K562 (cell line): ENCODE measurements around the gene NFIC. TPM values are rescaled to one million over a fixed set of nuclear protein-coding genes. Genes with fewer than 3 reads are reported as not detected.
A peak's percentile ranks its signal among the peaks of the same experiment; 100 is the strongest.

Source experiments
- ATAC-seq: fragments of 200-7000 bp; cut with Tn5 transposase; 3 replicates; pipeline ENCODE4 v1.9.1; 2020; ENCODE audit warnings: moderate library complexity
- BruUV-seq: library from RNA; stranded (reverse); fragments of 400-500 nt; replicated peaks from 2 replicates; lab custom pipeline; 2021; lab: Mats Ljungman, UMichigan
- CTCF ChIA-PET: fragments of 300-600 bp; formaldehyde crosslinking; extraction: SDS; loops from one replicate; lab custom pipeline; 2021; ENCODE audit warnings: low intra/inter-chr PET ratio; lab: Yijun Ruan, JAX
- POLR2A ChIA-PET: fragments of 300-600, 350-650 bp; sonication (Branson Sonifier 250); formaldehyde crosslinking; extraction: SDS; loops from one replicate; lab custom pipeline; 2021; ENCODE audit warnings: antibody characterized with exemption, inconsistent platforms; lab: Yijun Ruan, JAX
- DNase-seq, 4 experiments: peaks; one replicate each; pipeline versions ENCODE4 v3.0.0 to v3.0.0-alpha.2; 2011 to 2018; ENCODE audit warnings: low spot score in 3 of 4, mixed read lengths in 3 of 4; ENCODE audit errors: extremely low read depth in 1 of 4
- FAIRE-seq: peaks from 2 replicates; lab custom pipeline; 2011; peaks lifted over from hg19 to GRCh38; lab: Jason Lieb, UNC
- H2AFZ ChIP-seq: 2 replicates; pipeline ENCODE4 v1.6.0; 2011; ENCODE audit warnings: low read depth, low read length, control low read depth, inconsistent platforms
- H3K27ac ChIP-seq: fragments of 200-600 bp; 3 replicates; pipeline ENCODE4 v1.8.0; 2011; ENCODE audit warnings: low read depth, mild to moderate bottlenecking, control low read depth, inconsistent platforms, low read length, moderate library complexity, mixed read lengths; ENCODE audit errors: extremely low read depth
- H3K27me3 ChIP-seq, 2 experiments: fragments of 300-600 bp in 1 of 2; 2 replicates in 1 of 2; 3 replicates in 1 of 2; pipeline versions ENCODE4 v1.6.0 to v1.8.0; 2011; ENCODE audit warnings: inconsistent platforms in 2 of 2, low read length in 2 of 2, mild to moderate bottlenecking in 1 of 2, mixed read lengths in 1 of 2, moderate library complexity in 1 of 2; ENCODE audit not compliant: control insufficient read depth in 2 of 2, insufficient read depth in 2 of 2
- H3K36me3 ChIP-seq: fragments of 300-600 bp; 3 replicates; pipeline ENCODE4 v1.8.0; 2011; ENCODE audit warnings: mild to moderate bottlenecking, low read length, inconsistent platforms; ENCODE audit not compliant: control insufficient read depth, insufficient read depth
- H3K4me1 ChIP-seq, 2 experiments: fragments of 200-600 bp in 1 of 2; replicated peaks in 1 of 2; 2 replicates in 1 of 2; 3 replicates in 1 of 2; pipeline versions ENCODE4 v1.5.1 to v1.8.0; 2011; ENCODE audit warnings: inconsistent platforms in 2 of 2, low read length in 2 of 2, mild to moderate bottlenecking in 1 of 2, mixed read lengths in 1 of 2, moderate library complexity in 1 of 2; ENCODE audit not compliant: control insufficient read depth in 2 of 2, insufficient read depth in 2 of 2
- H3K4me2 ChIP-seq: 2 replicates; pipeline ENCODE4 v1.6.1; 2011; ENCODE audit warnings: low read length, control low read depth, inconsistent platforms, mixed read lengths; ENCODE audit not compliant: insufficient read depth
- H3K4me3 ChIP-seq: fragments of 200-600 bp; sonication (generic), shearing (Covaris generic); 2 replicates; pipeline ENCODE4 v1.5.1; 2016; ENCODE audit warnings: control low read depth, inconsistent platforms
- H3K79me2 ChIP-seq: fragments of 200-600 bp; 3 replicates; pipeline ENCODE4 v1.8.0; 2011; ENCODE audit warnings: low read length, inconsistent platforms; ENCODE audit not compliant: control insufficient read depth, insufficient read depth
- H3K9ac ChIP-seq, 2 experiments: 2 replicates each; pipeline versions ENCODE4 v1.6.0 to v1.6.1; 2011; ENCODE audit warnings: low read depth in 2 of 2, low read length in 2 of 2, control low read depth in 1 of 2, inconsistent platforms in 1 of 2, mild to moderate bottlenecking in 1 of 2, mixed read lengths in 1 of 2; ENCODE audit not compliant: insufficient read depth in 1 of 2
- H3K9me1 ChIP-seq: one replicate; pipeline ENCODE4 v1.6.0; 2011; ENCODE audit warnings: inconsistent platforms, mild to moderate bottlenecking, low read length, moderate library complexity; ENCODE audit not compliant: control insufficient read depth, insufficient read depth
- H3K9me3 ChIP-seq: replicated peaks from 2 replicates; pipeline ENCODE4 v1.5.1; 2011; ENCODE audit warnings: low read depth, low read length, inconsistent platforms; ENCODE audit not compliant: control insufficient read depth, insufficient read depth
- H4K20me1 ChIP-seq: replicated peaks from 2 replicates; pipeline ENCODE4 v1.6.1; 2011; ENCODE audit warnings: low read length, inconsistent platforms, mixed read lengths; ENCODE audit not compliant: control insufficient read depth, insufficient read depth
- ADNP ChIP-seq: fragments of 200-800 bp; sonication (Bioruptor generic); IDR thresholded peaks from 2 replicates; pipeline ENCODE4 v1.6.1; 2016; ENCODE audit warnings: missing genetic modification characterization, missing compliant biosample characterization
- BCOR ChIP-seq: fragments of 450-650 bp; IDR thresholded peaks from 2 replicates; pipeline ENCODE4 v1.6.1; 2016
- HDAC2 ChIP-seq: fragments of 450-650 bp; IDR thresholded peaks from 2 replicates; pipeline ENCODE4 v1.6.1; 2016; ENCODE audit warnings: mild to moderate bottlenecking
- HNRNPL ChIP-seq: fragments of 200-400 bp; formaldehyde crosslinking; IDR thresholded peaks from 2 replicates; pipeline ENCODE4 v1.6.1; 2017; ENCODE audit warnings: low read depth, mild to moderate bottlenecking, low read length
- KDM1A ChIP-seq, 2 experiments: fragments of 450-650 bp; IDR thresholded peaks; 2 replicates each; pipeline ENCODE4 v1.6.1; 2016; ENCODE audit warnings: mild to moderate bottlenecking in 2 of 2
- NFIC ChIP-seq: fragments of 450-650 bp; IDR thresholded peaks from 2 replicates; pipeline ENCODE4 v1.6.1; 2017; ENCODE audit warnings: mild to moderate bottlenecking, inconsistent platforms
- POLR2G ChIP-seq: fragments of 200-400 bp; formaldehyde crosslinking; IDR thresholded peaks from 2 replicates; pipeline ENCODE4 v1.6.1; 2017; ENCODE audit warnings: low read depth, mild to moderate bottlenecking, antibody characterized with exemption, low read length, moderate library complexity
- RBM22 ChIP-seq: fragments of 200-400 bp; formaldehyde crosslinking; IDR thresholded peaks from 2 replicates; pipeline ENCODE4 v1.6.1; 2018; ENCODE audit warnings: low read length, low read depth; ENCODE audit not compliant: poor library complexity, severe bottlenecking
- RBM25 ChIP-seq: fragments of 200-400 bp; formaldehyde crosslinking; IDR thresholded peaks from 2 replicates; pipeline ENCODE4 v1.6.1; 2018; ENCODE audit warnings: low read length, low read depth, moderate library complexity; ENCODE audit not compliant: severe bottlenecking
- SMARCA5 ChIP-seq: fragments of 450-650 bp; IDR thresholded peaks from 2 replicates; pipeline ENCODE4 v1.6.1; 2016
- TEAD1 ChIP-seq, 2 experiments: fragments of 450-650 bp in 1 of 2; sonication (generic) in 1 of 2; formaldehyde crosslinking; IDR thresholded peaks; 2 replicates each; pipeline versions ENCODE4 v1.4.0 to v1.8.0; 2020 to 2022; ENCODE audit warnings: mild to moderate bottlenecking in 2 of 2, missing genetic modification reagents in 1 of 2
- ZC3H11A ChIP-seq: IDR thresholded peaks from 2 replicates; pipeline ENCODE4 v1.6.1; 2012; ENCODE audit warnings: low read depth, low read length, improper control_type of control experiment
- WGBS: fragments of 100-300 bp; shearing (Covaris generic); methylation state at CpG from one replicate; pipeline ENCODE4 v1.1.6; 2016; ENCODE audit warnings: low coverage, mixed read lengths; ENCODE audit not compliant: insufficient coverage; ENCODE audit errors: missing lambda C conversion rate; 5-methylcytosine and 5-hydroxymethylcytosine counted together
- in situ Hi-C: fragments of 300-500 bp; cut with MboI; formaldehyde crosslinking; loops from 4 replicates; pipeline ENCODE4 v1.15.0; 2018; ENCODE audit warnings: inconsistent platforms, mixed read lengths
- intact Hi-C: fragments of 100-400 bp; cut with micrococcal nuclease; formaldehyde crosslinking; loops from 2 replicates; pipeline ENCODE4 v1.14.2; 2022
- polyA plus RNA-seq, 8 experiments: library from polyadenylated mRNA; depleted of rRNA in 4 of 8; stranded (reverse) in 5 of 8; unstranded in 3 of 8; fragments of >200 nt; fragmentation: Nextera tagmentation in 2 of 8; fragmentation: Illumina TruSeq in 1 of 8; extraction: Ambion mirVana in 2 of 8; extraction: Trizol in 1 of 8; gene quantifications; 2 replicates each; pipeline versions ENCODE4 v1.2.1 to v1.2.3, GENCODE V29; 2011 to 2014; ENCODE audit warnings: inconsistent platforms in 1 of 8, missing spikeins in 1 of 8
- total RNA-seq, 7 experiments: library from RNA; depleted of rRNA in 6 of 7; stranded (reverse); fragments of >200 nt in 6 of 7; fragmentation: Illumina TruSeq in 2 of 7; extraction: Trizol in 2 of 7; gene quantifications; 2 replicates each; pipeline versions ENCODE4 v1.2.1 to v1.2.3, GENCODE V29; 2011 to 2021; ENCODE audit warnings: low replicate concordance in 1 of 7

The NFIC gene
- total and polyA plus RNA-seq, 9 of the 15 experiments (the other 6 are each of a cell fraction or from before 2014, with no cell fraction given): 0.71 to 62.1 (median 6.9) TPM

DNA sequence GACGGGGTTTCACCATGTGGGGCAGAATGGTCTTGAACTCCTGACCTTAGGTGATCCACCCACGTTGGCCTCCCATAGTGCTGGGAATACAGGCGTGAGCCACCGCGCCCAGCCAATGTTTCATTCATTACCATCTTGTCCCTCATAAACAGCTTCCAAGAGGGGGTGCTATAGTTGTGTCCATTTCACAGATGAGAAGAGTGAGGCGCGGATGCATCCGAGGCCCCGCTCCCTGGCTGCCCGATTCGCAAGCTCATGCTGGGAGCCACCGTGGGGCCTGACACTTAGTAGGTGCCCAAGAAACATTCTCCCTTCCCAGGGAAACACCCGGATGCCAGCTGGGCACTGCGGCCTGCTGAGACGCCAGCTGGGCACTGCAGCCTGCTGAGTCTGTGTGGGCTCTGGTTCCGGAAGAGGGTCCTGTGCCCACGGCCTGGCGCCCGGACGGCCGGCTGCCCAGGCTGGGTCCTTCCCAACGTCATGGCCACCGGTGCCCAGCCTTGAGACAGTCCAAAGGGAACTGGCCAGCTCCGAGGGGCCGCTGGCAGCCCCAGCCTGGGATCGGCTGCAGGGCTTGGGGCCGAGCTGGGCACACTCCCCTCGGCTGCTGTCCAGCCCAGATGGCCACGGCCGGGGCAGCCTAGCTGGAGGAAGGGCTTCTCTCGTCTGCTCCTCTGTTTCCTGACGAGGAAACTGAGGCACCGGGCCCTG lies 54.7 kb downstream of the NFIC start:
- no peak overlapping the region for H2AFZ ChIP-seq
- intact Hi-C loops: no loop called here
- H3K9ac ChIP-seq: no peak overlapping the region
- CTCF ChIA-PET: interaction anchor here (0.6 kb wide), 1 partner anchor 10 kb away, joined by 5 read pairs; no protein-coding TSS in a partner anchor
- peaks cover 59% of the 10 kb centered on the region for H3K79me2 ChIP-seq
- H3K4me2 ChIP-seq: no peak overlapping the region
- H3K27me3 ChIP-seq: no peaks in the 10 kb centered on the region
- no peak for FAIRE-seq
- TF ChIP-seq HDAC2 (peak; percentile 57; the same call in 1 of the 2 replicates), NFIC (no peak), ADNP (peak; percentile 53; the same call in 1 of the 2 replicates), RBM22 (peak; percentile 76), TEAD1 (CRISPR knock-in tag; IDR thresholded peaks at IDR 0.05) (no peak), SMARCA5 (0 out of 2 replicates have a peak, but pooled peaks have one; percentile 47), BCOR (peak; percentile 87), HNRNPL (peak; percentile 82), ZC3H11A (no peak), RBM25 (peak; percentile 69), KDM1A (IDR thresholded peaks at IDR 0.05) (peak; percentile 45 to 75; a peak in 3 of 4 replicates), POLR2G (peak; percentile 51)
- TF ChIP-seq, all 486 proteins: peak for 9
- no peaks in the 10 kb centered on the region for H3K9me3 ChIP-seq
- ATAC-seq: no peak
- H3K4me1 ChIP-seq: peaks cover 0 to 25% of the 10 kb centered on the region in 2 experiments; a peak in 3 of 5 replicates
- H3K9me1 ChIP-seq: no peaks in the 10 kb centered on the region
- no peak overlapping the region for H3K4me3 ChIP-seq
- WGBS: 90% methylated on average over 21 of the region's 33 CpGs
- POLR2A ChIA-PET: interaction anchor here (0.6 to 2.6 kb wide), 4 partner anchors 8 to 1312 kb away, joined by 3 to 13 read pairs (median 6); no protein-coding TSS in a partner anchor
- no TSS peak for BruUV-seq
- in situ Hi-C loops: no loop called here
- H3K36me3 ChIP-seq: peaks cover 42% of the 10 kb centered on the region; the same call in 1 of the 3 replicates
- H3K27ac ChIP-seq: no peak overlapping the region
- no peaks in the 10 kb centered on the region; the same call in 1 of the 2 replicates for H4K20me1 ChIP-seq
- DNase-seq: peak in 1 of 4 experiments; percentile 16
